Ovary (tissue), 9 donors: ENCODE data around the gene GABBR2. TPM values are rescaled to one million over a fixed set of nuclear protein-coding genes. Genes with fewer than 3 reads are reported as not detected.

Experiments used
- DNase-seq, 5 donors: peaks; one replicate each; pipeline ENCODE4 v3.0.0-alpha.2; 2019 to 2020
- H3K27ac ChIP-seq, 2 donors: fragments of 200-600 bp; one replicate each; pipeline versions ENCODE4 v1.5.1 to v1.8.0; 2019 to 2022
- H3K27me3 ChIP-seq: fragments of 200-600 bp; one replicate; pipeline ENCODE4 v1.8.0; 2022
- H3K36me3 ChIP-seq: fragments of 200-600 bp; sonication (generic); one replicate; pipeline ENCODE4 v1.5.1; 2019
- H3K4me1 ChIP-seq: one replicate; pipeline ENCODE4 v1.8.1; 2013; ENCODE audit warnings: mild to moderate bottlenecking, moderate library complexity; ENCODE audit not compliant: insufficient read depth
- H3K4me3 ChIP-seq: fragments of 200-600 bp; sonication (generic); one replicate; pipeline ENCODE4 v1.5.1; 2017
- H3K9me3 ChIP-seq, 2 donors: fragments of 200-600 bp in 1 of 2; sonication (generic) in 1 of 2; one replicate each; pipeline versions ENCODE4 v1.5.1 to v1.8.1; 2013 to 2019; ENCODE audit warnings: mild to moderate bottlenecking in 1 of 2, moderate library complexity in 1 of 2
- EP300 ChIP-seq: sonication (generic); formaldehyde crosslinking; IDR thresholded peaks from one replicate; pipeline ENCODE4 v1.6.1; 2017; ENCODE audit warnings: antibody characterized with exemption
- POLR2A ChIP-seq: fragments of 450-650 bp; IDR thresholded peaks from one replicate; pipeline ENCODE4 v1.6.1; 2017; ENCODE audit warnings: antibody characterized with exemption, mild to moderate bottlenecking, moderate library complexity
- WGBS, 3 donors: extraction: QIAGEN DNeasy Blood & Tissue Kit in 1 of 3; methylation state at CpG; one replicate each; pipeline versions ENCODE4 v1.1.5 to v1.1.7; 2013 to 2017; 5-methylcytosine and 5-hydroxymethylcytosine counted together
- intact Hi-C, 4 donors: fragments of 100-400 bp; cut with DNase I; formaldehyde crosslinking; loops; one replicate each; pipeline versions ENCODE4 v1.11.0 to v1.15.1; 2022 to 2023
- polyA plus RNA-seq, 2 donors: library from polyadenylated mRNA; stranded (reverse); fragments of 200-250 nt in 1 of 2; fragments of 350-450 nt in 1 of 2; fragmentation: Illumina TruSeq in 1 of 2; extraction: RNeasy Lipid Tissue Mini Kit (QIAGEN cat#74804) in 1 of 2; gene quantifications; one replicate each; pipeline ENCODE4 v1.2.3, GENCODE V29; 2013 to 2014
- total RNA-seq, 7 donors: library from RNA; depleted of rRNA in 2 of 7; stranded (reverse); fragments of >200 nt in 2 of 7; fragmentation: NEBNext Ultra II Directional in 3 of 7; extraction: Animal tissue kit (Norgen Biotek cat#: 25700) in 3 of 7; gene quantifications; one replicate each; pipeline versions ENCODE4 v1.1.0 to v1.2.4, GENCODE V29; 2016 to 2023
- TF ChIP-seq, protein P1 (sequence below), 3 donors: fragments of 450-650 bp in 2 of 3; fragments of 200-600 bp in 1 of 3; IDR thresholded peaks; one replicate each; pipeline versions ENCODE4 v1.5.1 to v1.8.0; 2016 to 2022; ENCODE audit warnings: antibody characterized with exemption in 3 of 3, mild to moderate bottlenecking in 1 of 3
- donor health status: DM: no; HTN: no; CAD: no; lungs with moderate emphysema.
- donor health status: DM: no; HTN: no; CAD: no.
- donor health status: Bipolar disorder and iron deficiency.
- donor health status: DM: yes; HTN: yes; CAD: no.
- donor health status: DM: no; HTN: no; CAD: no.
- donor health status: DM: yes; HTN: yes; CAD: no.

The GABBR2 gene
- total and polyA plus RNA-seq, 9 donors: 0.05 to 0.30 (median 0.22) TPM; not detected in 6

- no peaks in the 10 kb centered on the region for H3K36me3 ChIP-seq
- WGBS, 3 donors: 85 to 90% (median 87%) methylated on average over 7 of the region's 7 CpGs
- no peaks in the 10 kb centered on the region for H3K4me1 ChIP-seq
- H3K27ac ChIP-seq: no peak overlapping the region
- no peak for DNase-seq
- H3K9me3 ChIP-seq: no peaks in the 10 kb centered on the region
- intact Hi-C loops: no loop called here
- TF ChIP-seq POLR2A: no peak
- TF ChIP-seq EP300: no peak
- TF ChIP-seq, protein P1, sequence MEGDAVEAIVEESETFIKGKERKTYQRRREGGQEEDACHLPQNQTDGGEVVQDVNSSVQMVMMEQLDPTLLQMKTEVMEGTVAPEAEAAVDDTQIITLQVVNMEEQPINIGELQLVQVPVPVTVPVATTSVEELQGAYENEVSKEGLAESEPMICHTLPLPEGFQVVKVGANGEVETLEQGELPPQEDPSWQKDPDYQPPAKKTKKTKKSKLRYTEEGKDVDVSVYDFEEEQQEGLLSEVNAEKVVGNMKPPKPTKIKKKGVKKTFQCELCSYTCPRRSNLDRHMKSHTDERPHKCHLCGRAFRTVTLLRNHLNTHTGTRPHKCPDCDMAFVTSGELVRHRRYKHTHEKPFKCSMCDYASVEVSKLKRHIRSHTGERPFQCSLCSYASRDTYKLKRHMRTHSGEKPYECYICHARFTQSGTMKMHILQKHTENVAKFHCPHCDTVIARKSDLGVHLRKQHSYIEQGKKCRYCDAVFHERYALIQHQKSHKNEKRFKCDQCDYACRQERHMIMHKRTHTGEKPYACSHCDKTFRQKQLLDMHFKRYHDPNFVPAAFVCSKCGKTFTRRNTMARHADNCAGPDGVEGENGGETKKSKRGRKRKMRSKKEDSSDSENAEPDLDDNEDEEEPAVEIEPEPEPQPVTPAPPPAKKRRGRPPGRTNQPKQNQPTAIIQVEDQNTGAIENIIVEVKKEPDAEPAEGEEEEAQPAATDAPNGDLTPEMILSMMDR (IDR thresholded peaks at IDR 0.05): no peak
- H3K27me3 ChIP-seq: no peaks in the 10 kb centered on the region
- H3K4me3 ChIP-seq: no peak overlapping the region
Measured at GRCh38 chr9:98692392-98692791, 16.3 kb downstream of the GABBR2 start.

DNA sequence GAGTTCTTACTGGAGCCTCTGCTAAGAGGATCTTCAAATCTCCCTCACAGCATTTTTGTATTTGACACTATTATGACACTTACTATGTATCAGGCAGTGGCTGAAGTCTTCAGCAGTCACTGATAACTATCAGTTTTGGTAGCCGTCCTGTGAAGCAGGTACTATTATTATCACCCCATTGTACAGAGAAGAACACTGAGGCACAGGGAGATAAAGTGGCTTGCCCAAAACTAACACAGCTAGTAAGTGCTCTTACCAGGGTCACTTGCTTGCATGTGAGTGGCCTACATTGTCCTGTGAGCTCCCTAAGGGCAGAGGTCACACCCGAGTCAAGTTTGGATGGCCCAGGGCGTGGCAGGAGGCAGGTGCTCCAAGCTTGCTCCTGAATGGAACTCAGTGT lies 16.8 kb downstream of the GABBR2 start:
- 87 to 96% (median 92%) methylated on average over 3 of the region's 3 CpGs for WGBS, 3 donors
- Histone ChIP-seq H3K4me1 (no peaks in the 10 kb centered on the region), H3K36me3 (no peaks in the 10 kb centered on the region), H3K27me3 (no peaks in the 10 kb centered on the region), H3K27ac (no peak overlapping the region), H3K4me3 (no peak overlapping the region), H3K9me3 (no peaks in the 10 kb centered on the region)
- no peak for TF ChIP-seq POLR2A
- TF ChIP-seq EP300: no peak
- TF ChIP-seq, protein P1 (IDR thresholded peaks at IDR 0.05): no peak
- intact Hi-C loops: no loop called here
- no peak for DNase-seq

DNA sequence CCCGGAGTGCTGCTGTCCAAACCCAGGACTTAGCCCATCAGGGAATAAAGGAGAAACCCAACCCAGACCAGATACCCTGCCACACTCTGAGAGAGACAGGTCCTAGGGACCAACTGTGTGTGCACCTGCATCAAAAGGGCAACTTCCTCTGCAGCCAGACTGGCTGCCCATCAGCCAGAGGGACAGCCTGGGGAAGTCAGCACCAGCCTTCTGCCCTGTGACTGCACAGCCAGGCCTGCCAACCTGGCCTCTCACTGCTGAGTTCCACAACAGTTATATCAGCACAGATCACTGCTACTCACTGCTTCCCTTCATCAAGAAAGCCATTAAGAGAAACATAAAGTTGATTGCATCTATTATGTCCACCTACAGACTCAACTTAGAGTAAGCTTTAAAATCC lies 18.0 kb downstream of the GABBR2 start:
- Histone ChIP-seq H3K9me3 (no peaks in the 10 kb centered on the region), H3K4me3 (no peak overlapping the region), H3K4me1 (no peaks in the 10 kb centered on the region), H3K27ac (no peak overlapping the region), H3K27me3 (no peaks in the 10 kb centered on the region), H3K36me3 (no peaks in the 10 kb centered on the region)
- intact Hi-C loops: no loop called here
- WGBS, 3 donors: 57 to 72% (median 67%) methylated on average over 1 of the region's 1 CpG
- no peak for DNase-seq
- TF ChIP-seq POLR2A: no peak
- TF ChIP-seq EP300: no peak
- TF ChIP-seq, protein P1 (IDR thresholded peaks at IDR 0.05): no peak

DNA sequence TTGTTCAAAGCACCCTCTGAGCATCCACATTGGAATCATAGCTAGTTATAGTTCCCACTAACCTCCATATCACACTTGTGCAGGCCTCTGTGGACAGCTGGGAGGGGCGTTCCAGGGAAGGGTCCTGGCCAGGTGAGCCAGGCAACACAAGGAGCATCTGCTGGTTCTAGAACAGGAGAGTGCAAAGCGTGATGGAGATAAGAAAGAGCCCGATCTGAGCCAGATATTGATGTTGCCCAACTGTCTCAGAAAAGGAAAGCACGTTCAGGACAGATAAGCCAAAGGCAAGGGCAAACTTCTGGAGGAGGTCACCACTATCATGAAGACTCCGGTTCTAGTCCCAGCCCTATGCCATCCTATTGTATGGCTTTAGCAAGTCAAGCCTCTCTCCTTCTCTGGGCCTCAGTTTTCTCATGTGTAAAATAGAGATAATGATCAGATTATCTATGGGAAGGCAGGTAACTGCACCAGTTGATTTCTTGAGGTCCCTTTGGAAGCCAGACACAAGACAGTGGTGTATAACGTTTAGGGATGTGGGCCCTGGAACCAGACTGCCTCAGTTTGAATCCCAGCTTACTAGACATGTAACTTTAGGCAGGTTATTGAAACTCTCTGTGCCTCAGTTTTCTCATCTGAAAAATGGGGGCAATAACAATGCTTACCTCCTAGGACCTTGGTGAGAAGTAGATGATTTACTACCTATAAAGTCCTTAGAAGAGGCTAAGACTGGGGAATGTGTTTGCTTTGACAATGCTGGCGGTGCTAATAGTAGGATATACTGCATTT lies 19.8 kb downstream of the GABBR2 start:
- intact Hi-C loops: no loop called here
- no peaks in the 10 kb centered on the region for H3K9me3 ChIP-seq
- no peak for DNase-seq
- no peaks in the 10 kb centered on the region for H3K27me3 ChIP-seq
- H3K36me3 ChIP-seq: no peaks in the 10 kb centered on the region
- 64 to 73% (median 68%) methylated on average over 7 of the region's 7 CpGs for WGBS, 3 donors
- TF ChIP-seq, protein P1 (IDR thresholded peaks at IDR 0.05): no peak
- TF ChIP-seq EP300 (no peak), POLR2A (no peak)
- H3K27ac ChIP-seq: no peak overlapping the region
- H3K4me1 ChIP-seq: no peaks in the 10 kb centered on the region
- H3K4me3 ChIP-seq: no peak overlapping the region
